Left renal cortex interstitium (tissue), 4 donors: ENCODE measurements around the gene LTA4H. TPM values are rescaled to one million over a fixed set of nuclear protein-coding genes. Genes with fewer than 3 reads are reported as not detected.

Experiments used
- DNase-seq, 4 donors: peaks; one replicate each; pipeline ENCODE4 v3.0.0-alpha.2; 2013; ENCODE audit warnings: low read depth in 4 of 4, low spot score in 2 of 4, missing footprints in 1 of 4
- polyA plus RNA-seq, 4 donors: library from polyadenylated mRNA; unstranded; fragments of 120-200 nt; gene quantifications; one replicate each; pipeline ENCODE4 v1.2.1, GENCODE V29; 2013; ENCODE audit not compliant: insufficient read length in 4 of 4

The LTA4H gene
- polyA plus RNA-seq, 4 donors, result 111 to 132 (median 127) TPM

DNA sequence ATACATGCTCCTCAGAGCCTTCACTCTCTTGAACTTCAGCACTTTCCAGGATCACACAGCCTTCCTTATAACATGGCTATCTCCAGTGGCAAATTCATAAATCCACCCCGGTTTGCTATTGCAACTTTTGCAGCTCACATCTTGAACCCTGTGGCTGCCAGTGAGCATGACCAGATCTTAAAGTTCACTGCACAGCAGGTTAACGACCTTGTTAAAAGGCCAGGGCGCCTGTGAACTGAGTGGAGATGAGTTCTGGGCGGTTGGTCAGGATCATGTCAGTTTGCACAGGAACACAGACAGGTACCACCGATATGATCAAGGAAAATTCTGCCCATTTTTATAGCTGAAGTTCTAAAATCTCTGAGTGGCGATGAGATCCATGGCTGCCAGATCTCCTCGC, 24.7 kb upstream of the LTA4H start:
- no peak for DNase-seq

DNA sequence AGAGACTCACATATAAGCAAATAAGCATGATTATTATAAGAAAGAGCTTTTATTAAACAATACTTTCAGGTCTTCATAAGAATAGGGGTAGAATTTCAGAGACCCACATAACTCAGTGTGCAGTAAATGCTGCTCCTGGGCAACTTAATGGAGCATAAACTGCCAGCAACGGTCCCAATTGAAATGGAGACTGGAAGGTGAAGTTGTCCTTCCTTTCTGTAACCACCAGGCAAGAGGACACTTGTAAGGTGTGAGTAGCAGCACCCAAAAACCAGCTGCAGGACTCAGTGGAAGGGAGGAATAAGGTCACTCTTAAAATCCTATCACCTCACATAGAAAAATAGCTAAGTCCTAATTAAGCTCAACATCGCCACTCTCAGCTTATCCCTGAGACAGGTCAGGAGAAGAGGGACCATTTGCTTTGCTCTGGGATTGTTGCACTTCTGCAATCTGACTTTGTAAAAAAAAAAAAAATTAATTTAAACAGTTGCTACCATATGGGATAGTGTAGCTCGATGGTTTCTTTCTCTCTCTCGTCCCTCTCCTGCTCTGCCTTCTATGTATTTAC, 22.7 kb upstream of the LTA4H start:
- no peak for DNase-seq

DNA sequence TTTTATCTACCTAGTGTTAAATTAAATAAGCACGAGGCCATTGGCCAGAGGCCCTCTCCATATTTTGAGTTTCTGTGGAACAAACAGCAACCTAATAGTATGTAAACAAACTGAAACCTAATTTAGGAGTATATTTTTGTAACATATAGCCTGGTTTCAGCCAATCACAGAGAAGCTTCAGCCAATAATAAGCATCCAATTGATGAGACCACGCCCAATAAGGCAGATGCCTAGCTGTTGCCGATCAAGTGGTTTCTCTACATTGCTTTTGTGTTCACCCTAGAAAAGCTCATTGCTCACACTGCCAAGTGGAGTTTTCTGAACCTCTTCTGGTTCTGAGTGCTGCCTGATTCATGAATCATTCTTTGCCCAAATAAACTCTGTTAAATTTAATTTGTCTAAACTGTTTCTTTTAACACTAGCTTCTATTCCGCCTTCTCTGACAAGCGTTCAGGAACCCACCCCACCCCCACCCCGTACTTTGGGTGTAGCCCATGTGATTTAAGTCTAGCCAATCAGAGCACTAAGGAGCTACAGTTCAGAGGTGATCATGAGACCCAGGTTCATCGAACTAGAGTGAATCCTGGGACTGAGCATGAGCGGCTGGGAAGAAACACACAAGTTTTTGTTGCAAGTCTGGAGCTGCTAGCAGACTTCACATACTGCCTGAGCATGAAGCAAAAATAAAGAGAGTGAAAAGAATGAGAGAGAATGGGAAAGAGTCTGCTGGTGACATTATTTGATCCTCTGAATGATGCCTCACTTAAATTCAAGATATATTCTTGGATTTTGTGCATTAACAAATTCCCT, 21.5 kb upstream of the LTA4H start:
- DNase-seq, result no peak

DNA sequence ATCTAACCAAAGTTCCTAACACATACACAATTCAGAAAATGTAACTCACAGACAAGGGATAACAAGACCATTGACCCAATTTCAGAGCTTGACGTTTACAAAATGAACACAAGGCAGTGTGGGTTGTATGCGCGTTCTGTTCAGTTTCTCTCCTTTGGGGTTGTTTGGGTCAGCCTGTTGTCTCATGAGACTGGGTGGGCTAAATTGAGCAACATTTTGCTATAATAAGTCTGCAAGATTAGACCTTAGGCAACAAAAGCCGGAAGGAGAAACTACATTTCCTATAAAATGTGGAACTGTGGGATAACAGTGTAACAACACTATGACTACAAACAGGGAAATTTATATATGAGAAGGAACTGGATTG, 18.8 kb upstream of the LTA4H start:
- DNase-seq, result no peak

DNA sequence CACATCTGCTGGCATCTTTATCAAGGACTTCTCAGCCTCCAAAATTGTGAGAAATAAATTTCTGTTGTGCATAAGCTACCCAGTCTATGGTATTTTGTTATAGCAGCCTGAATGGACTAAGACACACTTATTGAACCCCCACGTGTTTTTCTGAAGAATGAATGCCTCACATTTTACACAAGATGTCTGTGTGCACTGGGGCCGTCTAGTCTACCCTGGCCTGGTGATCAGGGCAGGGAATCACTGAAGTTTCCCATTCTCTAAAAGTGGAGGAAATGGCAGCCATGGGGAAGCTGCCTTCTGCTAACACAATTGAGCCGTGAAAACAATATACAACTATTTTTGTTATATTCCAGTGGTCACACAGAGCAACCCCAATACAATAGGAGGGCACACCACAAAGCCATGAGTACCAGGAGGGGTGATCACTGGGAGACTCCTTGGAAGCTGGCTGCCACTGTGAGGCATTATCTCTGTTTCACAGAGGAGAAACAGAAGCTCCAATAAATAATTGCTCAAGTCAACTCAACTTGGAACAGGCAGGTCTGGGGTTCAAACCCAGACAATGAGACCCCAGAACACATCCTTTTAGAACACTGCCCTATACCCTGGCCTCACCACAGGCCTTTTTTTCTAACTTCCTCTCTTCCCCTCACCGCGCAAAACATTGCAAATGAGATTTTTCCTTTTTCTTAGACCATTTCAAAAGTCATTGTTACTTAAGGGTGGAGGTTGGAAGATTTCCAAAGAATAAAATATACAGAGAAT, 18.3 kb upstream of the LTA4H start:
- no peak for DNase-seq

DNA sequence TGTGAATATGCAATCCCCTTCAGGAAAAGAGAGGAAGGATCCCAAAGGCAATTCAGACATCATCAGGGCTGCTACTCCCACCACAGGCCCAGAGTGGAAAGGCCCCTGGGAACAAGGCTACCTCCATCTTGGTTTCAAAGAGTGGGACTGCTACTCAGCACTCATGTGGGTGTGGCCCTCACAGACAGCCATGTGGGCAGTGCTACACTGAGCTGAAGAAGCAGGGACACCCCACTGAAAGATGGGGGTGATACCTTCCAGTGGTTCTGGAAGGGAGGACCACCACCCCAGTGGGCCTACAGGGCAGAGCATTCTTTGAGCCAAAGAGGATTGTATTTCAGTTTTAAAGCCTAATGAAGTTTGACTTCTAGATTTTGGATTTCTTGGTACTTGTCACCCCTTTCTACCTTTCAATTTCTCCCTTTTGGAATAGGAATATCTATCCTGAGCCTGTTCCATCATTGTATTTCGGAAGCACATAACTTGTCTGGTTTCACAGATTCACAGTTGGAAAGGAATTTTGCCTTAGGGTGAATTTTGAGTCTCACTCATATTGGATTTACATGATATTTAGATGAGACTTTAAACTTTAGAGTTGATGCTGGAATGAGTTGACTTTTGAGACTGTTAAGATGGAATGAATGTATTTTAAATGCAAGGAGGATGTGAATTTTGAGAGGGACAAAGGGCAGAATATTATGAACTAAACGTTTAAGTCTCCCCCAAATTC, 16.5 kb upstream of the LTA4H start:
- DNase-seq, result no peak

DNA sequence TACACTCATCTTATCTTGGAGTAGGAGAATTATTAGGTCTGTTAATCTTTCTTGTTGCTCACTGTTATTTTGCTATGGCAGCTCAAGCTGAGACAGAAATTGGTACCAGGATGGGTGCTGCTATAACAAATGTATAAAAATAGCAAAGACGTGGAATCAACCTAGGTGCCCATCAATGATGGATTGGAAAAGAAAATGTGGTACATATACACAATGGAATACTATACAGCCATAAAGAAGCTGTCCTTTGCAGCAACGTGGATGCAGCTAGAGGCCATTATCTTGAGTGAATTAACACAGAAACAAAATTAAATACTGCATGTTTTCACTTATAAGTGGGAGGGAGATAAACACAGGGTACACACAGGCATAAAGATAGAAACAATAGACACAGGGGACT, 14.8 kb upstream of the LTA4H start:
- no peak for DNase-seq

DNA sequence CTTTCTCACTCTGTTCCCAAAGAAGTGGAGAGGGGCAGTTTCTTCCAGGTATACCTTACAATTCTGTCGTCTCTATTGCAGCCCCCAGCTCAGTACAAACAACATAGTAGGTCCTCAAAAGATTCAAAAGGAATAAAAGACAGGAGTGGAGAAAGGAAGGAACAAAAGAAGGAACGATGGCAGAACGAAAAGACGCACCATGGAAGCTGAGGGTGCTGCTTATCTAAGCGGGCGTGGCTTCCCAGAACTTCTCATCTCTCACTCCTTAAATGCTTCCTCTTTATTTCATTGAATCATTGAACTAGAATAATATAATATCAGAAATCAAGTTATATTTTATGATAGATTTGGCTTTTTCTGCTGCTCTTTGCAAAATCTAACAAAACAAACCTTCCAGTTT, 13.7 kb upstream of the LTA4H start:
- no peak for DNase-seq

DNA sequence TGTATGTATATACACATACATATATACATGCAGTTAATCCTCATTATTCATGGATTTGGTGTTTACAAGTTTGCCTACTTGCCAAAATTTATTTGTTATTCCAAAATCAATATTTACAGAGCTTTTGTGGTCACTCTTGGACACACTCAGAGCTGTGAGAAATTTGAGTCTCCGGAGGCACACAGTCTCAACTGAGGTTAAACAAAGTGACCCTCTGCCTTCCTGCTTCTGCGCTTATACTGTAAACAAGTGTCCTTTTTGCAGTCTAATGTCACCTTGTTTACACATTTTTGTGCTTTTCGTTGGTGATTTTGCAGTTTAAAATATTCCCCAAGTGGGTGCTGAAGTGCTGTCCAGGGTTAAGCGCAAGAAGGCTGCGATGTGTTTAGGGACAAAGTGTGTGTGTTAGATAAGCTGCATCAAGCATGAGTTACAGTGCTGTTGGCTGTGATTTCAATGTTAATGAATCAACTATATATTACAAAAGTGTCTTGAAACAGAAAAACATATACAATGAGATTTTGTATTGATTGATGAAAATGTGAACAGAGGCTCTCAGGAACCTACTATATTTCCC, 13.1 kb upstream of the LTA4H start:
- no peak for DNase-seq

DNA sequence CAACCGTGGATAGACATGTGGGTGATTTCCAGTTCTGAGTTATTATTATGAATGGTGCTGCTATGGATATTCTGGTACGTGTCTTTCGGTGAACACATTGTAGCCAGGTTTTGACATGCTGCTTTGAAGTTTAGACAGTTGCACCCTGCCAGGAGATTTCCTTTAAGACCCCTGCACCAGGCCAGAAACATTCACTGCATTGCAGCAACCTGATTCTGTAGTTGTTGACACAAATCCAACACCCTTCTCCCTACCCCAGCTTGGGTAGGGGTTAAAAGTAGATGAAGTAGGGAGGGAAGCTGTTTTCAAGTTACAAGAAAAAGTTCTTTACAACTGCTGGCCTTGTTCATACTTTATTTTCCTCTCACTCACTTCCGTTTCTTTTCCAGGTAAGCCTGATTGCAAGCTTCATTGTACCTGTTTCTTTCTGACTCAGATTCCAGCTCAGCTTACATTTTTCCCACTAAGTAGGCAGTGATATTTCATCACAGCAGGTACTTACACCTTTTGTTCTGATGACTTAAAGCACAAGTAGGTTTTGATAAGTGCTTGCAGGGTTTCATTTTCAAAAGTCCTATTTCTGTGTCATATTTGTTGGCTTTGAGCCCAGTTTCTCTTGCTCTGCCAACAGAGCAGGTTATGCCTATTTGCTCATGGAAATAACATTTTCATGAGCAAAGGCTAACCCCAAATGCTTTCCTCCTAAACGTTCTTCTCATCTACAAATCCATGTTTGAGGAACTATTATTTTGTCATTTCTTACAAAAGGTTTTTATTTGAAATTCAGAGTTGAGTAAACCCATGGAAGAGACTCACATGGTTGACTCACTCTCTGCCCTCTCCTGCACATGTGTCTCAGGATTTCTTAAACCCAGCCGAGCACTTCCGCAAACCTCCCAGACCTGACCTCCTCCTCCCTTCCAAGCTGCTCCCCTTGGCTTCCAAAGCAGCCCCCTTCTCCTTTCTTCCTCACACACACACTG, 12.1 kb upstream of the LTA4H start:
- no peak for DNase-seq

DNA sequence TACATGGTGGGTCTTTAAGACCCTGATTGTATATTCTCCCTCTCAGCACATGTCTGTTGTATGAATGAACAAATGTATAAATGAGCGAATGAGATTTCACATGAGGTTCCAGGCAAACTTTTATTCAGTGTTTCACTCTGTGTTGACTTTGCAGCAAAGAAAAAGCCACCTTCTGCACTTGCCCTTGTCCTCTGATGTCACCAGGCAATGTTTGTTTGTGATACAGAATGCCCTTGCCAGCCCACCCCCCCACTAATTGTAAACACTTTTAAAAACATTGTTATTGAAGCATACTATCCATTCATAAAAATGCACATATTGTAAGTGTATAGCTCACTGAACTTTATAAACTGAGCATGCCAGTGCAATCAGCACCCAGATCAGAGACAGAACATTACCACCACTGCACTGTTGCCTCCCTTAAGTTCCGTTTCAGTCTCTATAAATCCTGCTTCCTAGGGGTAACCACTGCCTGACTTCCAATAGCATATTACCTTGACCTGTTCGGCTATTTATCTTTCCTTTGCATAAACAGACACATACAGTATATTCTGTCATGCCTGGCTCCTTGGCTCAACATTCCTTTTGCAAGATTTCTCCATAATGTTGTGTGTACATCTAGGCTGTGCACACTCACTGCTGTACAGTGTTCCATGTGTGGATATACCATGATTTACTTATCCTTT, 11.3 kb upstream of the LTA4H start:
- DNase-seq, result no peak

DNA sequence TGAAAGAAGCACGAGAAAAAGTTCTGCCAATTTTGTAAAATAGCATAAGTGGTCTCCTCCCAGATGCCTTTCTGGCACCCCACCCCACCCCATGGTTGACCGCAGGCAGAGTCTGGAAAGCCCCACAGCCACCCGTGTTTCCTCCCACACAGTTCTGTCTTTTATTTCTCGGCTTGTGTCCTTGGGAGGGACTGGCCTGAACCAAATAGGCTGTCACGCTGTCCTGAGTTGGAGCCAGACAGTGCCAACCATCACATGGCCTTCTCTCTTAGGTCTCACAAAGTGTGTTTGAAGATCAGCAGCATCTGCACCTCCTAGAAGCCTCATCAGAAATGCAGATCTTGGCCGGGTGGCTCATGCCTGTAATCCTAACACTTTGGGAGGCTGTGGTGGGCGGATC, 10.2 kb upstream of the LTA4H start:
- no peak for DNase-seq

DNA sequence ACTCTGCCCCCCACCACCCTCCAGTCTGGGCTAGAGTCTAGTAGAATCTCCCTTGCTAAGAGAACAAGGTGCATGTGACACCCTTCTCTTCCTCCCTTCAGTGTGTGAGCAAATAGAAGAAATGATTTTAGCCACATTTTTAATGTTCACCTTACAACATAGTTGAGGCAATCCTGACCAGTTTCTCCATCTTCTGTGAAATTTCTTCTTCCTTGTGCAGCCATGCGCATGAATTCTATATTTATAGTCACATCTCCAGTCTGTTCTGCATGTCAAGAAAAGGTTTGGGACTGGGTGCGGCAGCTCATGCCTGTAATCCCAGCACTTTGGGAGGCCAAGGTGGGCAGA, 9.5 kb upstream of the LTA4H start:
- no peak for DNase-seq

DNA sequence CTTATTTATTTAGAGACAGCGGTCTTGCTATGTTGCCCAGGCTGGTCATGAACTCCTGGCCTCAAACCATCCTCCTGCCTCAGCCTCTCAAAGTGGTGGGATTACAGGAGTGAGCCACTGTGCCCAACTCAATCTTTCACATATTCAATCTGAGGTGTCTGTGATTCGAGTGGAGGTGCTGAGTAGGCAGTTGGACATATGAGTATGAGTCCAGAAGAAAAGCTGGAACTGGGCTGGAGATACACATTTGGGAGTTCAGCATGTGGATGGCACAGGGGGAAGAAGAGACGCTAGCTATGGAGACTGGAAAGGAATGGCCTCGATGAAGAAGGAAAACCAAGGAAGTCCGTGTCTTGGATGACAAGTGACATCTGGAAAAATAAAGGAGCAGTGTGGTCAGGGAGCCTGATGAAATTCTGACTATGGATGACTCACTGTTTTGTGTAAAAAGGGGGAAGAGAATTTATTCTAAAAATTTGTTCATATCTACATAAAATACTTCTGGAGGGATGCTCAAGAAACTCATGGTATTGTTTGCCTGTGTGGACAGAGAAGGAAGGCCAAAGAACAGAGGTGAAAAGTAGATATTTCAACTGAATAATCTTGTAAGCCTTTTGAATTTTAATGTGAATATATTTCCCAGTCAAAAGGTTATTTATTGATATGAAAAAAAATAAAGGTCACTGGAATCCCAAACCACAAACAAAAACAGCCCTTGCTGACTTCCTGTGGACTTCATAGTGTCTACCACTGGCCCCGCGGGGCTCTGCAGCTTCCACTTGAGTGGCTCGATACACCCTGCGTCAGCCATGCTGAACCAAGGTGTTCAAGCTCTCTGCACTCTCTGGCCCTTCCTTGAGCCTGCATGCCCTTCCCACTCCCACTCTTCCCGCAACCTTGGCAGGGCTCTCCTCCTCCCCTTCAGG, 8.9 kb upstream of the LTA4H start:
- DNase-seq, result no peak

DNA sequence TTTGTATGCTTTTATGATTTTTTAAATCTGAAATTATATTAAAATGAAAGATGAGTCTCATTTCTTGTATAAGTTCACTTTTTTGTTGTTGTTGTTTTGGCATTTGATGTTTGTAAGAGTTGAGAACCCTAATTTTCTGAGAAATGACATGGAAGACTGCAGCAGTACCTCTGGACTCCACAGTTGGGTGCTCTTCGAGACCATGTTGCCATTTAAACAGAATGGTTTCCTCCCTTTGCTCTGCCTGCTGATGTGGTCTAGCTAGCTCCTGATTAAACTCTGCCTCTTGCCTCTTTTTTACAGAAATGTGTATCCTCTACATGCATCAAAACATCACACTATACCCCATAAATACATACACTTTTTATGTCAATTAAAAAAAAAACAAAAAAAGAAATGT, 5.8 kb upstream of the LTA4H start:
- DNase-seq, result no peak

DNA sequence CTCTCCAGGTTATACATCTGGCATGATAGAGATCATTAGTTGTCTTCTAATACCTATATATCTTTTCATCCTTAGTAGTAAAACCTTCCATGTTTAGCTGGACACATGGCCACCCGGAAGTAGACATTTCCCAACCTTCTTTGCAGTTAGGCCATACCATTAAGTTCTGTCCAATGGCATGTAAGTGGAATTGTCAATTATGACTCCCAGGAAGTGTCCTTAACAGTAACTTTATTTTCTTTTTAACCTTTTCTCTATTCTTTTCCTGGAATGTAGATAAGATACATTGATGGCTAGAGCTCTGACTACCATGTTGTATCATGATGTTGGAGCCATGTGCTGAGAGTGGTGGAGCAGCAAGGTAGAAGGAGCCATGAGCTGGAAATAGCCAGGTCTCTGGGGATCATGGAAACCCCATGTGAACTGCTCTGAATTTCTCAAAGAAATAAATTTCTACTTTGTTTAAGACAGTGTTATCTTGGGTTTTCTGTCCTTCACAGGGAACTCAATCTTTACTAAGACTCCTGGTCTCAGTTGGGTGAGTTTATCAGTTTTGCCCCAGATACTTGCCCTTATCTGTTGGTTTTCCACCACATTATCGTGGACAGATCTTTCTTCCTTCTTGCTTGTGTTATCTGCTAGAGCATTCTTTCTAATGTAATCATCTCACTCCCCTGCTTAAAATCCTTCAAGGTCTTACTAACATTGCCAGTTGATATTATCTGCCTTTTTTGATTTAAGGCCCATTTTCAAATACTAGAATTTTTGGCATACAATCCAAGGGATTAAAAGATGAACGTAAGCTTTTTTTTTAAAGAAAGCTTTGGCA, 5.1 kb upstream of the LTA4H start:
- no peak for DNase-seq

DNA sequence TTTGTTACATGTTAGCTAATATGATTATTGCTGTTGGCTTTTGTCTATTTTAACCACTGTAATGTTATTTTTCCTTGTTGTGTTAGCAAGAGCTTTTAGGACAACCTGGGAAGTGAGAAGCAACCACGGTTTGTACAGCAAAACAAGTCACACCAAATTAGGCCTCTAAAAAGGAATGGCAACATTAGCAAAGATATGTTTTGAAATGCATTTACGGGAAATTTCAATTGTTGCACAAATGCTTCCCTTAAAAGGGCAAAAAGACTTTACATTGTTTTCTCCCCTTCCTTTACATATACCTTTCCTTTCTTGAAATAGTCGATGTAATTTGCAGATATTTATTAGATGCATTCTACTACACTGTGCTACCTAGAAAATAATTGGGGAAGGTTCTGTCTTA, 4.1 kb upstream of the LTA4H start:
- DNase-seq, result no peak
